ENCODE measurements around the gene FARP2.

The FARP2 gene

DNA sequence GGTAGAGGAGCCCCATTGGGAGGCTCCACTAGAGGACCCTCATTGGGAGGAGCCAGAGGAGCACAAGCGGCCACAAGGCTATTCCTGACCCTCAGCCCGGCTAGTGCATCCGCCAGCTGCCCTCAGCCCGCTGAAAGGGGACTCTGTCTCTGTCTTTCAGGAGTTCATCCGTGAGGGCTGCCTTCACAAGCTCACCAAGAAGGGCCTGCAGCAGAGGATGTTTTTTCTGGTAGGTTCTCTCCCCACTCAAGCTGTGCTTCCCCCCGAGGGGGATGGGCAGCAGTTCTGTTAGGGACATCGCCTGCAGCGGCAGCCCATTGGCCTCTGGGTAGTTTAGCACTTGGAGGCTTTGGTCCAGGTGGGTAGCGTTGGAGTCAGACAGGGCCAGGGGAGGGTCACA is 127.2 kb downstream of the FARP2 start:
- no peak overlapping the region for H3K4me3 ChIP-seq (ENCODE audit: control insufficient read depth, low read depth, low read length)

GRCh38 chr2:241485172-241485911 is 129.3 kb downstream of the FARP2 start:
- H3K4me3 ChIP-seq (ENCODE audit: control insufficient read depth, low read depth, low read length) = no peak overlapping the region
- no peak for DNase-seq (ENCODE audit: low read depth)
- TF ChIP-seq CTCF (conservative IDR thresholded peaks at IDR 0.05; ENCODE audit: control insufficient read depth, insufficient read depth, low read depth, low read length) = no peak

More for the DNA sequence above, 127.2 kb downstream of the FARP2 start:
- no peak for DNase-seq (ENCODE audit: low read depth)
- TF ChIP-seq CTCF (conservative IDR thresholded peaks at IDR 0.05; ENCODE audit: control insufficient read depth, insufficient read depth, low read depth, low read length) = no peak

GRCh38 chr2:241489088-241489487 is 133.0 kb downstream of the FARP2 start:
- no peak overlapping the region for H3K4me3 ChIP-seq (ENCODE audit: control insufficient read depth, low read depth, low read length)
- no peak for TF ChIP-seq CTCF (conservative IDR thresholded peaks at IDR 0.05; ENCODE audit: control insufficient read depth, insufficient read depth, low read depth, low read length)
- DNase-seq (ENCODE audit: low read depth) = no peak

- no peak overlapping the region for H3K4me3 ChIP-seq (ENCODE audit: control insufficient read depth, low read depth, low read length)
- TF ChIP-seq CTCF (conservative IDR thresholded peaks at IDR 0.05; ENCODE audit: control insufficient read depth, insufficient read depth, low read depth, low read length) = no peak
- no peak for DNase-seq (ENCODE audit: low read depth)
Observed at GRCh38 chr2:241489733-241490680, 133.9 kb downstream of the FARP2 start.

DNA sequence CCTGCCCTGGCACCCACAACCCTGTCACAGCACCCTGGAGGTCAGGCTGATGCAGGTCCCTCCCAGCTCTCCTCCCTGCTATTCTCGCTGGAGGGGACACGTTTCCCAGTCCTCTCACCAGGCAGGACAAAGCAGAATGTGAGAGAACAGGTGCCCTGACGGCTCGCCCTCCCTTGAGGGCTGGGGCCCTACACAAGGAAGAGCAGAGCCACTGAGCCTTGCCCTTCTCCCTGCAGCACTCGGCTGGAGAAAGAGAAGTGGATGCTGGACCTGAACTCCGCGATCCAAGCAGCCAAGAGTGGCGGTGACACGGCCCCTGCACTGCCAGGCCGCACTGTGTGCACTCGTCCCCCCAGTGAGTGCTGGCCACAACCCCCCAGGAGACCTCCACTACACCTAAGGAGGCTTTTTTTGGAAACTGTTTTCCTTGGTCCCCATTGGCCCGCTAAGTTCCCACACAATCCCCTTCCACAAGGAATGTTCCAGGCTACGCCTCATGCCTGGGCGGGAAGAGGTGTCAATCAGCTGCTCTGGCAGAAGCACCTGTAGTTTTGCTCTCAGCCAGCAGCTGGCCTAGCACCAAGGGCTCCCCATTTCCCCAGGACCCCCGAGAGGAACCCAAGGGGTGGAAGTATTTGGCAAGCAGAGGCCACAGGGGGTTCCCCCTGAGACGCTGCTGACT is 134.9 kb downstream of the FARP2 start:
- no peak for TF ChIP-seq CTCF (conservative IDR thresholded peaks at IDR 0.05; ENCODE audit: control insufficient read depth, insufficient read depth, low read depth, low read length)
- H3K4me3 ChIP-seq (ENCODE audit: control insufficient read depth, low read depth, low read length) = no peak overlapping the region
- DNase-seq (ENCODE audit: low read depth) = no peak

DNA sequence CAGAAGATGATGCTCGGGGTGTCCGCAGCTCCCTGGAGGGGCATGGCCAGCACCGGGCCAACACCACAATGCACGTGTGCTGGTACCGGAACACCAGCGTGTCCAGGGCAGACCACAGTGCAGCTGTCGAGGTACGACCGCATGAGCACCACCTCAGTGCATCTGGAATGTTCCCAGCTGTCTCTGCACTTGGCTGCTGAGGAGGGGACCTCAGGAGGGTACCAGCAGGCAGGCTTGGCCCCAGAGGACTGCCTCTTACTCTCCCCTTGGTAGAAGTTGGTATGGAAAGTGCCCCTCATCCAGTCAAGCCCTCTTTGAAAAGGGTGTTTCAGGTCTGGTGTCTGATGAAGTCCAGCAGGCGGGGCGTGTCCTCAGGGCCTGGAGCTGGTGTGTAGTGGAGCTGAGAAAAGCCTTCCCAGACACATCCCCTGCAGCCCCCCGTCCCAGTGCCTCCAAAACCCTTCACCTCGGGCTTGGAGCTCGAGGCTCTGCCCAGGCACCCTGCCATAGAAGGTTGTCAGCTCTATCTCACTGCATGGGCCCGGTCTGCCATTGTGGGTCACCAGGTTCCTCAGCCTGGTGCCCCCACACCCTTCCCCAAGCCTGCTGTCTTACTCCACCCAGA is 135.6 kb downstream of the FARP2 start:
- H3K4me3 ChIP-seq (ENCODE audit: control insufficient read depth, low read depth, low read length) = no peak overlapping the region
- no peak for TF ChIP-seq CTCF (conservative IDR thresholded peaks at IDR 0.05; ENCODE audit: control insufficient read depth, insufficient read depth, low read depth, low read length)
- DNase-seq (ENCODE audit: low read depth) = no peak

Measured in fibroblast of mammary gland (primary cell).